Subcutaneous abdominal adipose tissue (tissue), 5 donors: Measurements from ENCODE around the gene MOCS3.
"Not testable (repeated sequence)": the region's sequence is repeated elsewhere in the genome, so short reads cannot be mapped to it uniquely, and the experiment has no call there.

Experiments used
- H3K27ac ChIP-seq: one replicate; pipeline ENCODE4 v1.7.0; 2013; ENCODE audit warnings: low read depth, mild to moderate bottlenecking, inconsistent platforms, low read length, moderate library complexity
- H3K27me3 ChIP-seq, 5 donors: one replicate each; pipeline ENCODE4 v1.7.0; 2013; ENCODE audit warnings: low read length in 5 of 5, inconsistent platforms in 1 of 5; ENCODE audit not compliant: control insufficient read depth in 5 of 5, insufficient read depth in 4 of 5
- H3K36me3 ChIP-seq, 5 donors: one replicate each; pipeline ENCODE4 v1.7.0; 2013; ENCODE audit warnings: low read length in 5 of 5; ENCODE audit not compliant: control insufficient read depth in 5 of 5, insufficient read depth in 5 of 5
- H3K4me1 ChIP-seq, 5 donors: one replicate each; pipeline ENCODE4 v1.7.0; 2013; ENCODE audit warnings: low read length in 5 of 5, mild to moderate bottlenecking in 3 of 5, moderate library complexity in 1 of 5; ENCODE audit not compliant: control insufficient read depth in 5 of 5, insufficient read depth in 5 of 5
- H3K4me3 ChIP-seq, 5 donors: one replicate each; pipeline ENCODE4 v1.7.0; 2013; ENCODE audit warnings: low read length in 5 of 5, low read depth in 1 of 5
- H3K9ac ChIP-seq, 5 donors: one replicate each; pipeline ENCODE4 v1.7.0; 2013; ENCODE audit warnings: low read length in 5 of 5, mild to moderate bottlenecking in 4 of 5, moderate library complexity in 3 of 5
- H3K9me3 ChIP-seq, 5 donors: one replicate each; pipeline ENCODE4 v1.7.0; 2013; ENCODE audit warnings: low read length in 5 of 5; ENCODE audit not compliant: control insufficient read depth in 5 of 5
- donor health status: healthy.
- donor health status: healthy.
- donor health status: healthy.
- donor health status: healthy.
- donor health status: healthy.

Gene MOCS3

GRCh38 chr20:50957798-50958614 lies 612 bp upstream of the MOCS3 start, which contains the start of gene DPM1:
Gene DPM1, minus strand, starts transcription at chr20:50958532. Its CDS starts 9 bp downstream, at chr20:50958523.
- peaks cover 7 to 22% (median 18%) of the 10 kb centered on the region in 5 donors for H3K36me3 ChIP-seq
- no peaks in the 10 kb centered on the region for H3K9me3 ChIP-seq
- no peaks in the 10 kb centered on the region for H3K27me3 ChIP-seq
- H3K4me3 ChIP-seq, result peak within 1 kb of the TSS; percentile 96 to 99 (median 99)
- peaks cover 14 to 44% (median 32%) of the 10 kb centered on the region in 5 donors for H3K4me1 ChIP-seq
- H3K27ac ChIP-seq, result peak within 1 kb of the TSS; percentile 98
- H3K9ac ChIP-seq, result peak within 1 kb of the TSS; percentile 95 to 98 (median 98)

GRCh38 chr20:50959543-50960126 lies 1.0 kb downstream of the MOCS3 start:
- Histone ChIP-seq H3K4me3 (peak overlapping the region; percentile 51 to 99 (median 99)), H3K4me1 (peaks cover 14 to 44% (median 32%) of the 10 kb centered on the region in 5 donors), H3K9ac (peak overlapping the region in 4 of 5 donors; percentile 95 to 98 (median 98))

GRCh38 chr20:50967586-50967985 lies 9.0 kb downstream of the MOCS3 start:
- H3K27me3 ChIP-seq, result peaks cover 0 to 6% (median 0%) of the 10 kb centered on the region in 5 donors
- no peaks in the 10 kb centered on the region for H3K4me1 ChIP-seq
- H3K9me3 ChIP-seq, result no peaks in the 10 kb centered on the region
- H3K9ac ChIP-seq, result no peak overlapping the region
- no peak overlapping the region for H3K4me3 ChIP-seq
- H3K27ac ChIP-seq, result no peak overlapping the region
- no peaks in the 10 kb centered on the region for H3K36me3 ChIP-seq

More at GRCh38 chr20:50959543-50960126, 1.0 kb downstream of the MOCS3 start:
- no peaks in the 10 kb centered on the region for H3K27me3 ChIP-seq
- peaks cover 0 to 9% (median 5%) of the 10 kb centered on the region in 5 donors for H3K36me3 ChIP-seq
- H3K27ac ChIP-seq, result peak overlapping the region; percentile 98
- H3K9me3 ChIP-seq, result no peaks in the 10 kb centered on the region

- Histone ChIP-seq H3K4me3 (no peak overlapping the region), H3K9me3 (no peaks in the 10 kb centered on the region), H3K36me3 (no peaks in the 10 kb centered on the region), H3K27me3 (peaks cover 0 to 6% (median 0%) of the 10 kb centered on the region in 5 donors), H3K27ac (no peak overlapping the region), H3K4me1 (no peaks in the 10 kb centered on the region), H3K9ac (no peak overlapping the region)
Observed at GRCh38 chr20:50968289-50968688, 9.7 kb downstream of the MOCS3 start.

GRCh38 chr20:50969435-50969834 lies 10.8 kb downstream of the MOCS3 start:
- Histone ChIP-seq H3K4me1 (no peaks in the 10 kb centered on the region), H3K27me3 (peaks cover 0 to 6% (median 0%) of the 10 kb centered on the region in 5 donors), H3K36me3 (no peaks in the 10 kb centered on the region), H3K9me3 (no peaks in the 10 kb centered on the region), H3K4me3 (no peak overlapping the region), H3K27ac (no peak overlapping the region), H3K9ac (no peak overlapping the region)

GRCh38 chr20:50969912-50970311 lies 11.3 kb downstream of the MOCS3 start:
- Histone ChIP-seq H3K9me3 (no peaks in the 10 kb centered on the region), H3K4me1 (no peaks in the 10 kb centered on the region), H3K9ac (no peak overlapping the region), H3K4me3 (no peak overlapping the region), H3K27ac (no peak overlapping the region), H3K27me3 (peaks cover 0 to 6% (median 0%) of the 10 kb centered on the region in 5 donors), H3K36me3 (no peaks in the 10 kb centered on the region)

GRCh38 chr20:50975701-50976330 lies 17.2 kb downstream of the MOCS3 start:
- peaks cover 4 to 18% (median 15%) of the 10 kb centered on the region in 5 donors for H3K27me3 ChIP-seq
- H3K4me1 ChIP-seq, result peaks cover 0 to 2% (median 0%) of the 10 kb centered on the region in 5 donors
- H3K9me3 ChIP-seq, result no peaks in the 10 kb centered on the region
- H3K27ac ChIP-seq, result no peak overlapping the region
- no peaks in the 10 kb centered on the region for H3K36me3 ChIP-seq
- no peak overlapping the region for H3K4me3 ChIP-seq
- no peak overlapping the region for H3K9ac ChIP-seq

- peaks cover 8 to 25% (median 19%) of the 10 kb centered on the region in 5 donors for H3K27me3 ChIP-seq
- H3K36me3 ChIP-seq, result no peaks in the 10 kb centered on the region
- H3K4me3 ChIP-seq, result no peak overlapping the region
- H3K9me3 ChIP-seq, result no peaks in the 10 kb centered on the region
- H3K9ac ChIP-seq, result no peak overlapping the region
- peaks cover 0 to 8% (median 0%) of the 10 kb centered on the region in 5 donors for H3K4me1 ChIP-seq
- no peak overlapping the region for H3K27ac ChIP-seq
Observed at GRCh38 chr20:50977066-50978021, 18.7 kb downstream of the MOCS3 start.

- peaks cover 8 to 25% (median 19%) of the 10 kb centered on the region in 5 donors for H3K27me3 ChIP-seq
- not testable (repeated sequence) for H3K36me3 ChIP-seq, H3K9me3 ChIP-seq, H3K9ac ChIP-seq, H3K4me3 ChIP-seq, H3K27ac ChIP-seq, H3K4me1 ChIP-seq
Observed at GRCh38 chr20:50978533-50978932, 19.9 kb downstream of the MOCS3 start.
